ENCODE data around the gene CCNF. TPM values are rescaled to one million over a fixed set of nuclear protein-coding genes. Genes with fewer than 3 reads are reported as not detected.

Gene CCNF
- polyA plus RNA-seq, 2 of the 4 experiments (the other 2 are of a cell fraction), result 6.5 to 14.4 TPM

GRCh38 chr16:2483939-2484897, 55.0 kb downstream of the CCNF start:
- WGBS (ENCODE audit: missing lambda C conversion rate), result 86% methylated on average over 10 of the region's 16 CpGs
- POLR2A ChIA-PET, result no interaction called here
- CTCF ChIA-PET, result interaction anchor here (1.1 to 13.5 kb wide), 2 partner anchors 16 to 144 kb away, joined by 5 to 98 read pairs; partner anchors contain the start of gene ABCA3
- Histone ChIP-seq H3K4me2 (no peak overlapping the region), H3K4me1 (no peaks in the 10 kb centered on the region), H3K4me3 (no peak overlapping the region), H3K9me3 (no peaks in the 10 kb centered on the region), H3K27ac (no peak overlapping the region)
- FAIRE-seq (no peak), DNase-seq (ENCODE audit: low read depth in 1 of 2, low spot score in 1 of 2) (no peak), ATAC-seq (no peak; a peak in 1 of 6 replicates)
- TF ChIP-seq RNF2 (IDR thresholded peaks at IDR 0.05; ENCODE audit: borderline replicate concordance, low read depth) (no peak), CEBPB (IDR thresholded peaks at IDR 0.05) (no peak), CBX2 (IDR thresholded peaks at IDR 0.05; ENCODE audit: borderline replicate concordance, low read depth) (no peak), RCOR1 (IDR thresholded peaks at IDR 0.05; ENCODE audit: low read depth, low read length) (no peak), ESRRA (IDR thresholded peaks at IDR 0.05; ENCODE audit: borderline replicate concordance, low read length) (no peak)
- TF ChIP-seq, protein P1, sequence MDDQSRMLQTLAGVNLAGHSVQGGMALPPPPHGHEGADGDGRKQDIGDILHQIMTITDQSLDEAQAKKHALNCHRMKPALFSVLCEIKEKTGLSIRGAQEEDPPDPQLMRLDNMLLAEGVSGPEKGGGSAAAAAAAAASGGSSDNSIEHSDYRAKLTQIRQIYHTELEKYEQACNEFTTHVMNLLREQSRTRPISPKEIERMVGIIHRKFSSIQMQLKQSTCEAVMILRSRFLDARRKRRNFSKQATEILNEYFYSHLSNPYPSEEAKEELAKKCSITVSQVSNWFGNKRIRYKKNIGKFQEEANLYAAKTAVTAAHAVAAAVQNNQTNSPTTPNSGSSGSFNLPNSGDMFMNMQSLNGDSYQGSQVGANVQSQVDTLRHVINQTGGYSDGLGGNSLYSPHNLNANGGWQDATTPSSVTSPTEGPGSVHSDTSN (IDR thresholded peaks at IDR 0.05), result no peak

DNA sequence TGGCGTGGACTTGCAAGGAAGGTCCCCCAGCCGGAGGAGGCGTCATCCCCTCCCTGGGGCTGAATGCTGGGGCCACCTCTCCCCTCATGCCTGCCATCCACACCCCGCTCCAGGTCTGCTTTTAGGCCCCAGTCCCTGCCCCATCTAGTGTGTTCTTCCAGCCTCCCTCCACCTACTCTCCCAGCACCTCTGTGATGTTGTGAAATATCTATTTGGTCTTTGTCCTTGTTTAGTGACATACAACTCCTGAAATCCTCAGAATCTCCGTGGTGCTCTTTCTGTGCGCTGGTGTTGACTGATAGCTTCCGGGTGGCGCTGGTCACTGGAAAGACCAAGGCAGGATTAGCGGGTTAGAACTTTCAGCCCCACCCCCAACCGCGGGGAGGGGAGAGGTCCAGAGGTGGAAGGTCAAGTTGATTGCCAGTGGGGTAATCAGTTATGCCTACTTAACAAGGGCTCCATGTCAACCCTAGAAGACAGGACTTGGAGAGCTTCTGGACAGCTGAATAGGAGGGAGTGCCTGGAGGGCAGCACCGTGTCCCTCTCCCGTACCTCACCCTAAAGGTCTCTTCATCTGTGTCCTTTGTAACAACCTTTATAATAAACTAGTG, 55.8 kb downstream of the CCNF start:
- Histone ChIP-seq H3K4me2 (no peak overlapping the region), H3K27ac (no peak overlapping the region), H3K4me3 (no peak overlapping the region), H3K4me1 (no peaks in the 10 kb centered on the region), H3K9me3 (no peaks in the 10 kb centered on the region)
- TF ChIP-seq NPAS2 (CRISPR knock-in tag; IDR thresholded peaks at IDR 0.05; ENCODE audit: borderline replicate concordance) (no peak), SREBF2 (IDR thresholded peaks at IDR 0.05) (no peak), HOXB5 (CRISPR knock-in tag; IDR thresholded peaks at IDR 0.05) (no peak), RNF2 (IDR thresholded peaks at IDR 0.05; ENCODE audit: borderline replicate concordance, low read depth) (no peak), CEBPB (IDR thresholded peaks at IDR 0.05) (no peak), ESRRA (IDR thresholded peaks at IDR 0.05; ENCODE audit: borderline replicate concordance, low read length) (no peak), CBX2 (IDR thresholded peaks at IDR 0.05; ENCODE audit: borderline replicate concordance, low read depth) (no peak), HDAC2 (IDR thresholded peaks at IDR 0.05) (no peak), RAD21 (conservative IDR thresholded peaks at IDR 0.05 in 1 of 2, IDR thresholded peaks at IDR 0.05 in 1 of 2) (no peak), ATOH8 (CRISPR knock-in tag; IDR thresholded peaks at IDR 0.05; ENCODE audit: low read depth) (no peak), USF2 (IDR thresholded peaks at IDR 0.05) (no peak), MAFK (IDR thresholded peaks at IDR 0.05; ENCODE audit: partially characterized antibody) (no peak), CHD2 (IDR thresholded peaks at IDR 0.05; ENCODE audit: low read length, partially characterized antibody) (no peak), JUNB (IDR thresholded peaks at IDR 0.05) (no peak), RARB (CRISPR knock-in tag; IDR thresholded peaks at IDR 0.05) (no peak), KDM1A (IDR thresholded peaks at IDR 0.05; ENCODE audit: low read depth) (no peak), POLR2AphosphoS2 (conservative IDR thresholded peaks at IDR 0.05; ENCODE audit: low read length) (no peak)
- ChIA-PET POLR2A (interaction anchor here (1.3 kb wide), 1 partner anchor 10 kb away, joined by 3 read pairs; the partner anchor contains the start of gene TBC1D24), CTCF (interaction anchor here (1.1 to 13.5 kb wide), 2 partner anchors 16 to 145 kb away, joined by 5 to 98 read pairs; partner anchors contain the start of gene ABCA3)
- no peak for ATAC-seq
- DNase-seq (ENCODE audit: low read depth in 1 of 2, low spot score in 1 of 2), result no peak
- 86% methylated on average over 13 of the region's 13 CpGs for WGBS (ENCODE audit: missing lambda C conversion rate)
- FAIRE-seq, result no peak
